HG02642 (cell line): ENCODE results near the gene MAGIX.
"Not testable (repeated sequence)": the region's sequence is repeated elsewhere in the genome, so short reads cannot be mapped to it uniquely, and the experiment has no call there.

Experiments
- ATAC-seq: cut with Tn5 transposase; IDR thresholded peaks from one replicate; pipeline ENCODE4 v1.9.1; 2021; ENCODE audit warnings: mild to moderate bottlenecking; ENCODE audit not compliant: unreplicated experiment, poor library complexity

MAGIX gene

GRCh38 chrX:49162620-49163019, at the start of gene MAGIX:
Gene MAGIX, plus strand, starts transcription at chrX:49162758. Its CDS starts 132 bp downstream, at chrX:49162890.
- no peak for ATAC-seq

DNA sequence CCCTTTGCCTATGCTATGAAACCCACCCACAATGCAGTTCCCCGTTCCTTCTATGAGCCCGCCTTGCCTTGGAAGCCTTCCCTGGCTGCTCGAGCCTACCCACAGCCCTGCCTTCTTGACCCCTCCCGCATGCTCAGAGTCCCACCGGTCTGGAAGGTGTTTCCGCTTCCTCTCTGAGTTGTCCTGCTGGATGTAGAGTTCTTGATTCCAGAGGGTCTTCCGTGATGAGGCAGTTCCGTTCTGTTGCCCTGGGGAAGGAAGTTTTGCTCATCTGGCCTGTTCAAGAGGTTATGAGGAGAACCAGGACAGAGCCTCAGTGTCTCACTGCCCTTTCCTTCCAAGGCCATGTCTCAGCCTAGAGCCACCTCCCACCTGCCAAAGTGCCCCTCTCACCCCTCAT, 46.5 kb upstream of the MAGIX start:
- ATAC-seq: no peak

- no peak for ATAC-seq
Observed at GRCh38 chrX:49116716-49117115, 45.8 kb upstream of the MAGIX start.

DNA sequence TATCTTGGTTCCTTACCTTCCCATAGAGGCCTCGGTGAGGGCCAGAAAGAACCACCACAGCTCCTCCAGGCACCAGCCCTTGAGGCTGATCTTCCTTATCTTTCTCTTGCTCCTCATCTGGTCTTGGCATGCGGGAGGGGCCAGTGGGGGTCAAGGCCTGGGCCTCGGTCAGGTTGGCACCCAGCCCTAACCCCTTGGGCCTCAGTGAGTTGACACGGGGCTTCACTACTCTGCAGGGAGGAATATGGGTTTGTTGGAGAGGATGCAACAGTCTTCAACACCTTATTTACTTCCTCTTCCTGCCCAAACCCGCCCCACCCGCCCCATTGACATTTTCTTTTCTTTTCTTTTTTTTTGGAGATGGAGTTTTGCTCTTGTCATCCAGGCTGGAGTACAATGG, 45.0 kb upstream of the MAGIX start:
- ATAC-seq: no peak

DNA sequence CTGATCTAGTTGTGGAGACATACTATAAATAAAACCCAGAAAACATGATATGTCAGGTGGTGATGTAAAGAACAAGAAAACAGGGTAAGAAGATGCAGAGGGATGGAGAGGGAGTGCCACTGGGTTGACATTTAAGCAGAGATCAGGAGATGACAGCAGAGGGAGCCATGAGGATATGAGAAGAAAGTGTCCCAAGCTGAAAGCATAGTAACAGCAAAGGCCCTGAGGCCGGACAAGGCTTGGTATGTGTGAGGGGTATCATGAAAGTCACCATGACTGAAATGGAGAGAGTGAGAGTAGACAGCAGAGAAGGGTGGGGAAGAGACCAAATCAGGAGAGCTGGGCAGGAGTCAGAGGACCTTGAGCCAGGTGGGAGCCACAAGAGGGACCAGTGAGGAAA, 42.5 kb upstream of the MAGIX start:
- ATAC-seq: no peak

DNA sequence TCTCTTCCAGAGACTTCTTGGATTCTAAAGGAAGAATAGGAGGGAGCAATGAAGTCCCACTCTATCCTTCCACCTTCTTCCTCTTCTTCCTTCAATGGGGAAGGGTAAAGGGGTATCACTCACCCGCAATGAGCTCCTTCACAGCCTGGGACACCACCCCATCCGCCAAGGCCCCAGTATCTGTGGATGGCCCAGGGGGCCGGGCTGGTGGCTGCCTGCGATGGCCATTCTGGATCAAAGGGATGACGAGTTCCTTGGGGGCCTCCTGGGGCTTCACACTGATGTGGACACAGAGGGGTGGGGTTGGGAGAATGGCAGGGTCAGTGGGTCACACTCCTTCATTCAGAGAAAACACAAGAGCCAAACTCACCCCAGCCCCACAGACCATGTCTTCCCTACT, 40.1 kb upstream of the MAGIX start:
- ATAC-seq: no peak

DNA sequence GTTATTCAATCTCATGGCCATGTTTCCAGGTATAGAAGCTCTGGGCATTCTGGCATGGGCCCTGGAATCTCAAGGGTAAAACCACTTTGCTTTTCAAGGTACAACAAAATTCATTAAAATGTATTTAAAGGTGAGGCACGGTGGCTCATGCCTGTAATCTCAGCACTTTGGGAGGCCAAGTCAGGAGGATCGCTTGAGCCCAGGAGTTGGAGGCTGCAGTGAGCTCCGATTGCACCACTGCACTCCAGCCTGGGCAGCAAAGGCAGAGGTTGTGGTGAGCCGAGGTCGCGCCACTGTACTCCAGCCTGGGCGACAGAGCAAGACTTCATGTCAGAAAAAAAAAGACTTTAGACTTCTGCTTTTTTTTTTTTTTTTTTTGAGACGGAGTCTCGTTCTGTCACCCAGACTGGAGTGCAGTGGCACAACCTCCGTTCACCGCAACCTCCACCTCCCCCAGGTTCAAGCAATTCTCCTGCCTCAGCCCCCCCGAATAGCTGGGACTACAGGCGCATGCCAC, 34.8 kb upstream of the MAGIX start:
- ATAC-seq: not testable (repeated sequence)

DNA sequence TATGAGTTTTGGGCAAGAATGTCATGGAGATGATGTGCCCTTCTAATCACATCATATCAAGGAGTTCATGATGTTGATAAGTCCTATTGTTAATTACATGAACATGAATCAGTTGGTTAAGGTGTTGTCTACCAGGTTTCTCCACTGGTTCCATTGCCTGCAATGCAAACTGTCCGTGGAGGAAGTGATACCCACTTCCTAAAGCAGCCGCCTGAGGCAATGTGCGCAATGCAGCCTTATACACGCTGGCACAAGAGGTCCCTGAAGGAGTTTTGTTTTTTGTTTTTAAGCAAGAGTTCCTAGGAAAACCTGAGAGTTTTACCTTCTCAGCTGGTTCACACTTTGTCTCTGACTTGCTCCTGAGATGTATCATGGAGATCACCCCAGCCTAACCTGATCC, 33.1 kb upstream of the MAGIX start:
- ATAC-seq: no peak

DNA sequence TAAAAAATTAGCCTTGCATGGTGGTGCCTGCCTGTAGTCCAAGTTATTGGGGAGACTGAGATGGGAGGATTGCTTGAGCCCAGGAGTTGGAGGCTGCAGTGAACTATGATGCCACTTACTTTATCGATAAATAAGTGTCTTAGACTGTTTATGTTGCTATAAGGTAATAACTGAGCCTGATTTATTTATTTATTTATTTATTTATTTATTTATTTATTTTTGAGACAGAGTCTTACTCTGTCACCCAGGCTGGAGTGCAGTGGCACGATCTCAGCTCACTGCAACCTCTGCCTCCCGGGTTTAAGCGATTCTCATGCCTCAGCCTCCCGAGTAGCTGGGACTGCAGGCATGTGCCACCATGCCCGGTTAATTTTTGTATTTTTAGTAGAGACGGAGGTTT, 30.3 kb upstream of the MAGIX start:
- not testable (repeated sequence) for ATAC-seq

DNA sequence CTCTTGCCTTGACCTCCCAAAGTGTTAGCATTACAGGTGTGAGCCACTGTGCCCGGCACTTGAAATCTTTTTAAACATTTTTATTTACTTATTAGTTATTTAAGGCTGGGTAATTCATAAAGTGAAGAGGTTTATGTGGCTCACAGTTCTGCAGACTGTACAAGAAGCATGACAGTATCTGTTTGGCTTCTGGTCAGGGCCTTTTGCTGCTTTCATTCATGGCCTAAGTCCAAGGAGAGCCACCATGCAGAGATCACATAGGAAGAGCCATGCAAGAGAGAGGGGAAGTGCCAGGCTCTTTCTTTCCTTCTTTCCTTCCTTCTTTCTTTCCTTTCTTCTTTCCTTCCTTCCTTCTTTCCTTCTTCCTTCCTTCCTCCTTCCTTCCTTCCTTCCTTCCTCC, 28.8 kb upstream of the MAGIX start:
- ATAC-seq: no peak

DNA sequence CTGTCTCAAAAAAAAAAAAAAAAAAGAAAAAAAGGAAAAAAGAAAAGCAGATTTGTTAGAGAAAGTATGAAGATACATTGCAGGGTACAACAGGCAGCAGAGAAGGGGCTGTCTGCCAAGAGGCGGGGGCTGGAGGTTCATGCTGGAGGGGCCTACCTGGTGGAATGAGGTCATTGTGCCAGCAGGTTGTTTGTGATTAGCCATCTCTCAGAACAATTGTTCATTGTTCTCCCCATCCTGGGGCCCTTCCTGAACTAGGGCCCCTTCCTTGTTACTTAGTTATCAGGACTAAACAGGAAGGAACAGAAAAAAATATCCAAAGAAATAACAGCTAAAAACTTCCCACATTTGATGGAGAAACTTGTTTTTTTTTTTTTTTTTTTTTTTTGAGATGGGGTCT, 25.1 kb upstream of the MAGIX start:
- ATAC-seq: no peak

DNA sequence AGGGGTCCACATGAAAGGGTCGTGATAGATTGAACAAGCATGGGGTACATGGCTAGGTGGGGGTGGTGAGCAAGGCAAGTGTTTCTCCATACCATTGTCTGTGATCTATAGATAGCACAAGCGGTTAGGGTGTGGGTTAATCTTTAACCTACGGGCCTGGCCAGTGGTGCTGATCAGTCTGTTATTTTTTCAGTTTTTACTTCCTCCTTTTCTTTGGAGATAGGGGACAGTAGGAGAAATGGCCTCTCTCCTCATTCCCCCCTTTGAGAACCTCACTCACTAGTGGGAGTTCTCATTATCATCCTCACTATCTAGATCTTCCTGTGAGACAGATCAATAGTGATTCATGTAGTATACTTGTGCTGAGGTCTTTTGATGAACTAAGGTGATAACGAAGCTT, 22.8 kb upstream of the MAGIX start:
- no peak for ATAC-seq

- ATAC-seq: not testable (repeated sequence)
Observed at GRCh38 chrX:49142264-49142663, 20.3 kb upstream of the MAGIX start.

DNA sequence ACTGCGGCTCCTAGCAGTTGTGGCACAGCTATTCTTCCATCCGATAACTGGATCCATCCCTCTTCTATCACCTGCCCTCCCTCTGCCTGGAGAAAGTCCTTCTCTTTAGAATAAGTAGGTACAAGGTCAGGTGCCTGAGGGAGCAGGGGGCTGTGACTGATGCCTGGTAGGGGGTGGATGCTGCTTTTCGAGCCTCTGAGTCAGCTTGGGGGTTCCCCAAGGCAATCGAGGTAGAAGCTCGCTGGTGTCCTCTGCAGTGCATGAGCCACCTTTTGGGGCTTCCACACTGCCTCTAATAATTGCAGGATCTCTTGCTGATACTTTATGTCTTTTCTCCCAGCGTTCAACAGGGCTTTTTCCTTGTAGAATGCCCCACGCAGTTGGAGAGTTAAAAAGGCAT, 19.4 kb upstream of the MAGIX start:
- ATAC-seq: not testable (repeated sequence)

- ATAC-seq: no peak
Observed at GRCh38 chrX:49147282-49147681, 15.3 kb upstream of the MAGIX start.

DNA sequence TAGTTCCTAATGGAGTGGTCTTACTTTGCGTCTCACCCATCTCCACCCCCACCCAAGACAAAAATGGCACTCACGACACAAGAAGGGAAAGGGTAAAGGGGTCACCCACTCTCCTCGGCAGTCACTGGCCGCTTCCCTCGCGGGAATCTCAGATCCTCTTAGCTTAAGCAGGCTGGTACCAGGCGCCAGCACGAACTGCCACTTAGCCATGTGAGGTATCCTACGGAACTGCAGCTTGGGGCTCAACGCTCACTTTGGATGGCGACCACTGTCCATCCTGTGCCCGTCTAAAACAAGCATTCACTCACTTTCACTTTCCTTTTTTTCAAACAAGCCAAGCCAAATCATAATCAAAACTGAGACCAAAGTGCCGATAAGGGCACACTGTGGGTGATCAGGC, 14.6 kb upstream of the MAGIX start:
- no peak for ATAC-seq

- not testable (repeated sequence) for ATAC-seq
Observed at GRCh38 chrX:49148390-49149100, 14.0 kb upstream of the MAGIX start.

- ATAC-seq: not testable (repeated sequence)
Observed at GRCh38 chrX:49149291-49149690, 13.3 kb upstream of the MAGIX start.

GRCh38 chrX:49153467-49153866, 9.1 kb upstream of the MAGIX start:
- no peak for ATAC-seq

DNA sequence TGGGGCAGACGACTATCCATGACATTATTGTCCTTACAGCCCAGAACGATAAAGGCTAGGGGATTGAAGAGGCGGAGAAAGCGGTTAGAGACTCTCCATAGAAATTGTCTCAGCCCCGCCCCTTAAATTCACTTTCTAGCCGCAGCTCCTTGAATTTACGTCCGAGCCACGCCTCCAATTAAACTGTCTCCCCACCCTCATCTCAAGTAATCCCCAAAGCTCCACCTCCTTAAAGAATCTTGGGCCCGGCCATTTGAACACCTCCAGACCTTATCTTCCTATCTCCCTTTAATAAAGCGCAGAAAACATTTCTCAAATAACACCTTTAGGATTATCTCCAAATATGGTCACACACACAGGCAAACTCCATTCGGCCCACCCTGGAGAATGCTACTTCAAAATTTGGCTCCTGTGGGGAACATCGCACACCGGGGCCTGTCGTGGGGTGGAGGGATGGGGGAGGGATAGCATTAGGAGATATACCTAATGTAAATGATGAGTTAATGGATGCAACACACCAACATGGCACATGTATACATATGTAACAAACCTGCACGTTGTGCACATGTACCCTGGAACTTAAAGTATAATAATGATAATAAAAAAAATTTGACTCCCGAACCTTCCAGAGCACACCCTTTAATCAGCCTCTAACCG, 7.2 kb upstream of the MAGIX start:
- ATAC-seq: no peak

DNA sequence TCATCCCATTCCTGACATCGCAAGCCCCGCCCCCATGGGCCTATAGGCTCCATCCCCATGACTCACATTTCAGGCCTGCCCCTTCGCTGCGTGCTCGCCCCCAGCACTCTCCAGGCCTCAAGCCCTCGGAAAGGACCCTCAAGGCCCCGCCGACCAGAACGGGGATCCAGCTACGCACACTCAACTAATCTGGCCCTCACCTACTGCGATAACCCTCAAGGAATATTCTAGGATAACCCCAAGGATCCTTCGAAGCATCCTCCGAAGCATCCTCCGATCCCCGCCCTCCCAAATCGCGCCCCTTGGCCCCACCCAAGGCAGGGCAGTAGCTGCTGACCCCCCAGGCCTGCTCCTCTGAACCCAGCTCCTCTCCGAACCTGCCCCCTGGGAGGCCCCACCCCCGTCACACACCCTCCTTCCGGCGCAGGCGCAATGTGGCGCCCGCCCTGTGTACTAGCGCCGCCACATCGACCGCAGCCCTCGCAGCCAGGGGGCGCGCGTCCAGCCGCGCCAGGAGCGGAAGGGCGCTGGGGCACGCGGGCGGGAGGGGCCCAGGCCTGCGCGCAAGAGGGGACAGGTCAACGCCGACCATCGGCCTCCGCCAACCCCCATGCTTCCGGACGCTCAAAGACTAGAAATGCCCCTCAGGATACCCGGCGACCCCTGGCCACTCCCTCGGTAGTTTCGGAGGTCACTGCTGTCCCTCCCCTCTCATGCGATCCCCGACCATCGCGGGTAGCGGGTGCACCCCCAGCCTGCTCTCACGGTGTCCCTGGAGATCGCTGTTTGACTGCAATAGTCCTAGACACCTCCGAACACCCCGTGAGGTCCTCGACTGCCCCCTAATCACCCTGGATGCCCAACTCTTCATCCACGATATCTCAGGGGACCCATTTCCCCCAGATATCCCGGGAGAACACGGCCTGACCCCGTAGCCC, 6.4 kb upstream of the MAGIX start:
- ATAC-seq: peak; percentile 93
